ENCODE measurements around the gene CGB3.

CGB3 gene

GRCh38 chr19:49014870-49015255 lies 9.3 kb downstream of the CGB3 start:
- DNase-seq: no peak

DNA sequence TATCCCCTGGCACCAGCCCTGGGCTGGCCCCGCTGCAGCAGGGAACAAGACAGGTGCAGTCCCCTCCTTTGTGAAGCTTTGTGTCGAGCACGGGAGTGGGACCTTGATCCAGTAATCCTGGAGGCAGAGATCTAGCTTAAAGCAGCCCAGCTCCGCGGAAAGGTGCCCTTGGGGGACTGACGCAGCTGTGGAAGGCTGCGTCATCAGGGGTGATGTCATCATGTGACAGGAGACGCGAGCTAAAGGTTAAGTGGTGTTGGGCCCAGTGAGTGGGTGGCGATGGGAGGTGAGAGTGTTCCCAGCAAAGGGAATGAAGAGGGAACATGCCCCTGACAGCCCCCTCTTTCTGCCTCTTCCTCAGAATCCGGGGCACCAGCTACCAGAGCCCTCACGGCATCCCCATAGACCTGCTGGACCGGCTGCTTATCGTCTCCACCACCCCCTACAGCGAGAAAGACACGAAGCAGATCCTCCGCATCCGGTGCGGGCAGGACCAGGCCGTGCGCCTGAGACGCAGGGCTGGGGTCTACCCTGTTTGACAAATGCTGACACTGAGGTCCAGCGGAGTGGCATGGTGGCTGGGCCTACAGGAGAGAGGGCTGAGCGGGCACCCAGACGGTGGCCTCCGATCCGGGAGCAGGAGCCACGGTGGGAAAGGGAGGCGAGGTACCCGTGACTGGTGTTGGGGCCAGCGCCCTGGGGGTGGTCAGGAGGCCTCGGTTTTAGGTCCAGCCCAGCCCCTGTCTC lies 9.8 kb downstream of the CGB3 start:
- no peak for DNase-seq

GRCh38 chr19:49011194-49011593 lies 12.9 kb downstream of the CGB3 start:
- no peak for DNase-seq

GRCh38 chr19:49010453-49010852 lies 13.7 kb downstream of the CGB3 start:
- no peak for DNase-seq

GRCh38 chr19:49009828-49010227 lies 14.3 kb downstream of the CGB3 start:
- DNase-seq: no peak

DNA sequence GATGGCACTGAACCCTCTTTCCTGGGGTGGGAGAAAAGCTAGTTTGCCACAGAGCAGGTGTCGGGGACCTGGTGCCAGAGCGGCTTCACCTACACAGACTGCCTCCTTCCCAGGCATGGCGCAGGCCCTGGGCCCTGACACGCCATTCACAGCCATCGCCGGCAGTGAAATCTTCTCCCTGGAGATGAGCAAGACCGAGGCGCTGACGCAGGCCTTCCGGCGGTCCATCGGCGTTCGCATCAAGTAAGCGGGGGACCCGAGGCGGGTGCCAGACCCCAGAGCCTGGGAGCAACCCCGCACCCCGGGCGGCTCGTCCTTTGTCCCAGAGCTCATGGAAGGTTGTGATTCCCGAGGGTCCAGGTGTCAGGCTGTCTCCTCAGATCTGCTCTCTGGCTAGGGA lies 17.2 kb downstream of the CGB3 start:
- no peak for DNase-seq

DNA sequence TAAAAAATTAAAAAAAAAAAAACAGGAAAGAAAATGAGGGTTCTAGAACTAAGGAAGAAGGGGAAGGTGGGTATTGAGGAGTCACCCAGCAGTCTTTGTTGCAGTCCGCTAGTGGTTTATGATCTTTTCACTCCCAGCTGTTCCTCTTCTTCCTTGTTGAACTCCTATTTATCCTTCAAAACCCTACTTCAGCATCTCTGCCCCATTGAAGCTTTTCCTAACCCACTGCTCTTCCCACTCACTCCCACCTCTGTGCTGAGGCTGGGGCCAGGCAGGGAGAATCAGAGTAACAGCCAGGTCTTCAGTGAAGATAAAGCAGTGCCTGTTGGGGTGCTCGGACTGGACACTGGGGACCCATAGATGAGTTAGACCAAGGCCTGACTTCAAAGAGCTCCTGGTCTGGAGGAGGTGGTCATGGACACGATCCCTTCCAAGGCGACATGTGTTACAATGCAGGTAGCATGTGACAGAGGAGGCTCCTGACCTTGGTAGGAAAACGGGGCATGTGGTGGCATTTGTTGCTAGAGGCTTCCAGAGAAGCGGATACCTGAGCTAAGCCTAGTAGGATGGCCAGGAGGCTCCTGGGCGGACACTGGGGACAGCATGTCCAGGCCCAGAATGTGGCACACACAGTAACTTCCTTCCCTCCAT lies 19.0 kb downstream of the CGB3 start:
- no peak for DNase-seq

DNA sequence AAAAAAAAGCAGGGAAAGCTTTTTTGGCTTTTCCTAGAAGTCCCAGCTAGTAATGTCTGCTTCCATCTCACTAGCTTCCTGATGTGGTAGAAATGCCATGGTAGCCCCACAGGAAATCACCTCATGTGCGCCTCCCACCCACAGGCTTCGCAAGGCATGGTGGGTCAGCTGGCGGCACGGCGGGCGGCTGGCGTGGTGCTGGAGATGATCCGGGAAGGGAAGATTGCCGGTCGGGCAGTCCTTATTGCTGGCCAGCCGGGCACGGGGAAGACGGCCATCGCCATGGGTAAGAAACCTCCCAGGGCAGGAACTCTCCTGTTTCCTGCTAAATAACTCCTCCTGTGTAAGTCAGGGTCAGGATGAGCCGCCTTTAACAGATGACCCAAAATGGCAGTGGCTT lies 20.0 kb downstream of the CGB3 start:
- DNase-seq: no peak

DNA sequence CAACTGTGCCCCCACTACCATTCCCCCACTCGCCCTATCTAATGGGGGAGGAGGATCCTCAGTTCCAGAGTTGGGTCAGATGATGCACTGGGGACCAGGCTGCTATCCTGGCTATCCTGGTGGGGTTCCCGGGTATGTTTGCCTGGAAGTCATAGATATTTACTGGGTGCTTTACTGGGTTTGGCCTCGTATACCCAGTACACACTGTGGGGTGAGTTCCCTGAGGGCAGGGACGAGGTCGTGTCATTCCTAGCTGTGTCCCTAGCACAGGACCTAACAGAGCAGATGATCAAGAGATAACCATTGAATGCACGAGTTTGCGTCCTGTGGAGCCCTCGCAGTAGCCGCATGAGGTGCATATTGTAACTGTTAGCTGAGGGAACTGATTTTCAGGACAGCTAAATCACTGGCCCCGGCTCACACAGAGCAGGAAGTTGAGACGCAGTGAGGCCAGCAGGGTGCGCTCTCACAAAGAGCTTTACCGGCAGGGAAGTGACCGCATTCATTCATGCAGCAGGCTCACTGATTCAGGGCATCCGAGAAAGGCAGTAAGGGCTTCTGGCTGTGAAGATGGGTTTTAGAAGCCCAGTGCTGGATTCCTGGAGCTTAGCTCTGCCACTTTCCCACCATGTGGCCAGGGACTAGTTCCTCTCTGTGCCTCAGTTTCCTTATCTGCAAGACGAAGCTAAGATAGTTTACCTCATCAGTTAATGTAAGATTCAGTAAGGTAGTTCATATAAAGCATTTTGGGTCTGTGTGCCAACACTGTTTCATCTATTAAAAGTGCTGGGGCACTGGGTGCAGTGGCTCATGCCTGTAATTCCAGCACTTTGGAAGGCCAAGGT lies 24.4 kb downstream of the CGB3 start:
- peak; percentile 84 for DNase-seq

- DNase-seq: no peak
Observed at GRCh38 chr19:48997972-48998371, 26.2 kb downstream of the CGB3 start.

- DNase-seq: no peak
Observed at GRCh38 chr19:48994035-48994386, 30.1 kb downstream of the CGB3 start.

GRCh38 chr19:48993175-48994034 lies 30.7 kb downstream of the CGB3 start, which contains the start of the genes GYS1 and RUVBL2:
GYS1 (minus strand) TSS chr19:48993309; CDS start chr19:48993112, 197 bp downstream.
RUVBL2 (plus strand) TSS chr19:48993887; CDS start chr19:48993912, 25 bp downstream.
- DNase-seq: peak; percentile 99

DNA sequence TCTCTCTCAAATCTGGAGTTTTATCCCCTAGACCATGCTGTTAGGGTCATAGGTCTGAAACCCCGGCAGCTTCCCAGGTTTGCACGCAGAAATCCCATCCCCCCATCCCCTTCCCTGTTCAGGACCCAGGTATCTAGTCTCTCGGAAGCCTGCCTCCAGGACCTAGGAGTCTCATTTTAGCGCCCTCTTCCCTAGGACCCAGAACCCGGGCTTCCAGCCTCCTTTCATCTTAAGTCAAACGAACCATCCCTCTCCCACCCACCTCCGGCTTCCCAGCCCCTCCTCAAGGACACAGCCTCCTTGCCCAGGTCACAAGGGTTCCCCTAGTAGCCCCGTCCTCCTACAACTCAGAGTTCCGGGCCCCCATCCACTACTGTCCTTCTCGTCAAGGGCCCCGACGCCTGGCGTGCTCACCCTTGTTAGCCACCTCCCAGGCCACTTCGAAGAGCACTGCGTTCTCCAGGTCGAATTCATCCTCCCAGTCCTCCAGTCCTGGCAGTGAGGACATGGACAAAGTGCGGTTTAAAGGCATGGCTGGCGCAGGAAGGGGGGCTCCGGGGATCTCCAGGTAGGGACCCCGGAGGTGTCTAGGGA lies 31.5 kb downstream of the CGB3 start:
- no peak for DNase-seq

DNA sequence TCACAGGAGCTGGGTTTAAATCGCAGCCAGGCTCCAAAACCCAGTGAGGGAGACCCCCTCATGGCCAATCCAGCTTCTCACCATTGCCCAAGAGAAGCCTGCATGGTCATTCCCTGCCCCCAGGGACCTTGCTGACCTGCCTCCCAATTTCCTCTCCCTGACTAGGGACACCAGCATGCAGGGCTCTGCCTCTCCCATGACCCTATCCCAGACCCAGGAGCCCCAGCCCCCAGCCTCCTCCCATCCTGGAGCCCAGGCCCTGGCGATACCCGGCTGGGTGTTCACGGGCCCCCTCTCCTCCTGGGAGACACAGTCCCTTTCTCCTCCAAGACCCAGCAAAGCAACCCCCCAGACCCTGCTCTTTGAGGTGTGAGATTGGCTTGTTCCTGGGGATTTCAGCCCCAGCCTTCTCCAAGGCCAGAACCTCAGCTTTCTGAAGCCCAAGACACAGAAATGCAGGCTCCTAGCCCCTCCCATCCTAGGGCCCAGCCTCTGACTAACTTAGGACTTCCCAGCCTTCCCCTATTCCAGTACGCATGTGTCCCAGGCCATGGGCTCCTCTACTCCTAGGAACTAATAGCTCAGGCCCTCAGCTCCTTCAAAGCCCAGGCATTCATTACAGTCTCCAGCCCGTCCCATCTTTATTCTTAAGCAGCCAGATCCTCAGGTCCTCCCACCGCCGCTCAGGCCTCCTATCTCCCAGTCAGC lies 32.1 kb downstream of the CGB3 start:
- no peak for DNase-seq

- DNase-seq: no peak
Observed at GRCh38 chr19:48991011-48991609, 33.0 kb downstream of the CGB3 start.

GRCh38 chr19:48990400-48990799 lies 33.7 kb downstream of the CGB3 start:
- DNase-seq: no peak

- DNase-seq: no peak
Observed at GRCh38 chr19:48989701-48990291, 34.3 kb downstream of the CGB3 start.

GRCh38 chr19:48988860-48989259 lies 35.3 kb downstream of the CGB3 start:
- no peak for DNase-seq

- DNase-seq: no peak
Observed at GRCh38 chr19:48988286-48988685, 35.8 kb downstream of the CGB3 start.

GRCh38 chr19:48987323-48987722 lies 36.8 kb downstream of the CGB3 start:
- DNase-seq: no peak

DNA sequence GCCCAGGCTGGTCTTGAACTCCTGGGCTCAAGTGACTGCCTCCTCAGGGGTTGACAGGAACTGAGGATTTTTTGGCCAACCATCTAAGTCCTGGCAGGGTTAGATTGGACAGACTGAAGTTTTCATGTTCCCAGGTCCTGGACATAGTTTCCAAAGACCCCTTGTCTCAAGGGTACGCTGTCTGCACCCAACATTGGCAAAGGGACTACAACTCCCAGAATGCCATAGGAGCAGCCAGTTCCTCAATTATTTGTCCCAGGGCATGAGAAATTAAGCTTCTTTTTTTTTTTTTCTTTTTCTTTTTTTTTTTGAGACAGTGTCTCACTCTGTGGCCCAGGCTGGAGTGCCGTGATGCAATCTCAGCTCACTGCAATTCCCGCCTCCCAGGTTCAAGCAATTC lies 37.9 kb downstream of the CGB3 start:
- DNase-seq: no peak

Measured in activated CD8-positive, alpha-beta memory T cell treated with anti-CD3 and anti-CD28 coated beads for 24 hours (primary cell).